Upper lobe of left lung (tissue), 6 donors: ENCODE measurements around the gene EIF4G3. TPM values are rescaled to one million over a fixed set of nuclear protein-coding genes. Genes with fewer than 3 reads are reported as not detected.

Experiments
- ATAC-seq, 2 donors: fragments of 200-7000 bp; cut with Tn5 transposase; one replicate each; pipeline ENCODE4 v1.9.1; 2022; ENCODE audit warnings: mild to moderate bottlenecking in 2 of 2, moderate library complexity in 2 of 2; ENCODE audit not compliant: low FRiP score in 2 of 2
- DNase-seq, 2 donors: peaks; one replicate each; pipeline ENCODE4 v3.0.0-alpha.2; 2019 to 2020
- H3K27ac ChIP-seq, 4 donors: fragments of 200-600 bp; sonication (generic); one replicate each; pipeline ENCODE4 v1.5.1; 2016 to 2019
- H3K27me3 ChIP-seq, 4 donors: fragments of 200-600 bp; sonication (generic); one replicate each; pipeline ENCODE4 v1.5.1; 2017 to 2019
- H3K36me3 ChIP-seq, 4 donors: fragments of 200-600 bp; sonication (generic); one replicate each; pipeline ENCODE4 v1.5.1; 2016 to 2019
- H3K4me1 ChIP-seq, 4 donors: fragments of 200-600 bp; sonication (generic); one replicate each; pipeline ENCODE4 v1.5.1; 2018 to 2019
- H3K4me3 ChIP-seq, 4 donors: fragments of 200-600 bp; sonication (generic); one replicate each; pipeline ENCODE4 v1.5.1; 2017 to 2019; ENCODE audit warnings: mild to moderate bottlenecking in 2 of 4, moderate library complexity in 1 of 4
- H3K9me3 ChIP-seq, 4 donors: fragments of 200-600 bp; sonication (generic); one replicate each; pipeline ENCODE4 v1.5.1; 2018 to 2019
- EP300 ChIP-seq, 4 donors: sonication (generic); formaldehyde crosslinking; IDR thresholded peaks; one replicate each; pipeline ENCODE4 v1.5.1; 2017; ENCODE audit warnings: antibody characterized with exemption in 4 of 4, control low read depth in 2 of 4
- POLR2A ChIP-seq, 4 donors: fragments of 450-650 bp; IDR thresholded peaks; one replicate each; pipeline ENCODE4 v1.5.1; 2016 to 2017; ENCODE audit warnings: antibody characterized with exemption in 4 of 4, mild to moderate bottlenecking in 2 of 4
- POLR2AphosphoS5 ChIP-seq, 2 donors: sonication (generic); formaldehyde crosslinking; IDR thresholded peaks; one replicate each; pipeline ENCODE4 v1.5.1; 2017; ENCODE audit warnings: antibody characterized with exemption in 2 of 2
- whole genome bisulfite sequencing, 2 donors: methylation state at CpG; one replicate each; pipeline ENCODE4 v1.1.5; 2017 to 2018; 5-methylcytosine and 5-hydroxymethylcytosine counted together
- total RNA-seq, 6 donors: library from RNA; depleted of rRNA in 4 of 6; stranded (reverse); fragments of >200 nt in 4 of 6; gene quantifications; one replicate each; pipeline versions ENCODE4 v1.1.0 to v1.2.1, GENCODE V29; 2016 to 2021
- TF ChIP-seq, protein P1 (sequence below), 6 experiments: fragments of 450-650 bp in 4 of 6; fragments of 200-600 bp in 2 of 6; sonication (generic) in 2 of 6; IDR thresholded peaks; one replicate each; pipeline ENCODE4 v1.5.1; 2016 to 2019; ENCODE audit warnings: antibody characterized with exemption in 6 of 6
- donor health status: DM: no; HTN: no; CAD: no; lungs with moderate emphysema.
- donor health status: DM: no; HTN: yes; CAD: no; lungs with severe emphysema.

Gene EIF4G3
- total RNA-seq, 6 donors from 2014 or later: 23.7 to 75.4 (median 38.3) TPM

GRCh38 chr1:21066356-21067012, 110.2 kb downstream of the EIF4G3 start:
- Histone ChIP-seq H3K4me3 (no peak overlapping the region), H3K4me1 (peaks cover 0 to 3% (median 0%) of the 10 kb centered on the region in 4 donors), H3K27ac (no peak overlapping the region), H3K36me3 (no peaks in the 10 kb centered on the region), H3K27me3 (no peaks in the 10 kb centered on the region), H3K9me3 (no peaks in the 10 kb centered on the region)
- TF ChIP-seq, protein P1, sequence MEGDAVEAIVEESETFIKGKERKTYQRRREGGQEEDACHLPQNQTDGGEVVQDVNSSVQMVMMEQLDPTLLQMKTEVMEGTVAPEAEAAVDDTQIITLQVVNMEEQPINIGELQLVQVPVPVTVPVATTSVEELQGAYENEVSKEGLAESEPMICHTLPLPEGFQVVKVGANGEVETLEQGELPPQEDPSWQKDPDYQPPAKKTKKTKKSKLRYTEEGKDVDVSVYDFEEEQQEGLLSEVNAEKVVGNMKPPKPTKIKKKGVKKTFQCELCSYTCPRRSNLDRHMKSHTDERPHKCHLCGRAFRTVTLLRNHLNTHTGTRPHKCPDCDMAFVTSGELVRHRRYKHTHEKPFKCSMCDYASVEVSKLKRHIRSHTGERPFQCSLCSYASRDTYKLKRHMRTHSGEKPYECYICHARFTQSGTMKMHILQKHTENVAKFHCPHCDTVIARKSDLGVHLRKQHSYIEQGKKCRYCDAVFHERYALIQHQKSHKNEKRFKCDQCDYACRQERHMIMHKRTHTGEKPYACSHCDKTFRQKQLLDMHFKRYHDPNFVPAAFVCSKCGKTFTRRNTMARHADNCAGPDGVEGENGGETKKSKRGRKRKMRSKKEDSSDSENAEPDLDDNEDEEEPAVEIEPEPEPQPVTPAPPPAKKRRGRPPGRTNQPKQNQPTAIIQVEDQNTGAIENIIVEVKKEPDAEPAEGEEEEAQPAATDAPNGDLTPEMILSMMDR (IDR thresholded peaks at IDR 0.05): no peak
- TF ChIP-seq POLR2AphosphoS5 (IDR thresholded peaks at IDR 0.05) (no peak), EP300 (IDR thresholded peaks at IDR 0.05) (no peak), POLR2A (IDR thresholded peaks at IDR 0.05) (no peak)
- DNase-seq: no peak
- 36 to 49% methylated on average over 3 of the region's 3 CpGs for WGBS, 2 donors
- no peak for ATAC-seq

GRCh38 chr1:21065851-21066250, 110.8 kb downstream of the EIF4G3 start:
- no peak overlapping the region for H3K27ac ChIP-seq
- H3K4me3 ChIP-seq: no peak overlapping the region
- 96 to 98% methylated on average over 2 of the region's 2 CpGs for WGBS, 2 donors
- no peak for DNase-seq
- H3K36me3 ChIP-seq: no peaks in the 10 kb centered on the region
- no peak for TF ChIP-seq POLR2AphosphoS5 (IDR thresholded peaks at IDR 0.05)
- TF ChIP-seq EP300 (IDR thresholded peaks at IDR 0.05): no peak
- TF ChIP-seq, protein P1 (IDR thresholded peaks at IDR 0.05): no peak
- TF ChIP-seq POLR2A (IDR thresholded peaks at IDR 0.05): no peak
- H3K4me1 ChIP-seq: peaks cover 0 to 3% (median 0%) of the 10 kb centered on the region in 4 donors
- no peaks in the 10 kb centered on the region for H3K27me3 ChIP-seq
- no peak for ATAC-seq
- no peaks in the 10 kb centered on the region for H3K9me3 ChIP-seq

DNA sequence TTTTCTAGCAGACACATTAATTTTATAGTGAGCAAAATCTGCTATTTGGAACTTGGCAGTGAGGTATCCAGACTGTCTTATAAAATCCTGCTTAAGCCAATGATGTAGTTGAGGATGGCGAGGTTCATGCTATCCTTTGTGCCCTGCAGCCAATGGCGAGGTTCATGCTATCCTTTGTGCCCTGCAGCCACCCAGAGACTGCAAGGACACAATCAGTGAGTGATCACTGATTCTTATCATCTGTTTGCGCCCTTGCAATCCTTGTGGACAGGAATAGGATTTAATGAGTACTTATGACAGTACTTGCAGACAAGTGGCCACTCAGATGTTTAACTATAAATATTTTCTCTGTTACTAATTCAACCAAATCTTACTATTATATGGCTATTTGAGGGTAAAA, 112.6 kb downstream of the EIF4G3 start:
- Histone ChIP-seq H3K4me3 (no peak overlapping the region), H3K9me3 (no peaks in the 10 kb centered on the region), H3K27ac (no peak overlapping the region), H3K36me3 (no peaks in the 10 kb centered on the region), H3K4me1 (peaks cover 0 to 3% (median 1%) of the 10 kb centered on the region in 4 donors), H3K27me3 (no peaks in the 10 kb centered on the region)
- 73 to 80% methylated on average over 3 of the region's 3 CpGs for WGBS, 2 donors
- DNase-seq (no peak), ATAC-seq (no peak)
- TF ChIP-seq EP300 (IDR thresholded peaks at IDR 0.05) (no peak), POLR2AphosphoS5 (IDR thresholded peaks at IDR 0.05) (no peak), POLR2A (IDR thresholded peaks at IDR 0.05) (no peak)
- TF ChIP-seq, protein P1 (IDR thresholded peaks at IDR 0.05): no peak

GRCh38 chr1:21060523-21060922, 116.2 kb downstream of the EIF4G3 start:
- ATAC-seq (no peak), DNase-seq (no peak)
- Histone ChIP-seq H3K27me3 (no peaks in the 10 kb centered on the region), H3K36me3 (no peaks in the 10 kb centered on the region), H3K4me3 (no peak overlapping the region), H3K9me3 (no peaks in the 10 kb centered on the region), H3K27ac (no peak overlapping the region), H3K4me1 (peaks cover 0 to 3% (median 1%) of the 10 kb centered on the region in 4 donors)
- 86 to 96% methylated on average over 5 of the region's 5 CpGs for WGBS, 2 donors
- TF ChIP-seq EP300 (IDR thresholded peaks at IDR 0.05) (no peak), POLR2AphosphoS5 (IDR thresholded peaks at IDR 0.05) (no peak), POLR2A (IDR thresholded peaks at IDR 0.05) (no peak)
- TF ChIP-seq, protein P1 (IDR thresholded peaks at IDR 0.05): no peak

DNA sequence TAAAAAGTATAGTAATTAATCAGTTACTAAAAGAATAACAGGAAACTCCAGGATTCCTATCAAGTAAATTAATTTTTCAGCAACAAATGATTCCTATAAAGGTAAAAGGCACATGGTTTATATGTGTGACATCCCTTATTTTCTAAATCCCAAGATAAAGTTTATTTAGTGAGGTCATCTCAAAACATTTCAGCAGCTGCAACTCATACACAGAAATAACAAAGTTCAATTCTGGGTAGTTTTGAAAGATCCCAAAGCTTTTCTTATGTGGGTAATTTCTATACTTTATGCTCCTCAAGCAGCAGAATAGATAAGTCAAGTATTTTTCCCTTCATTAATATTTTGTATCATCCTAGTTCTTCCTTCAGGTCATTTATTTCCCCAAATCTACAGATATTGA, 117.7 kb downstream of the EIF4G3 start:
- ATAC-seq: no peak
- no peaks in the 10 kb centered on the region for H3K27me3 ChIP-seq
- H3K4me3 ChIP-seq: no peak overlapping the region
- H3K9me3 ChIP-seq: no peaks in the 10 kb centered on the region
- peaks cover 0 to 3% (median 0%) of the 10 kb centered on the region in 4 donors for H3K4me1 ChIP-seq
- DNase-seq: no peak
- H3K36me3 ChIP-seq: no peaks in the 10 kb centered on the region
- no peak overlapping the region for H3K27ac ChIP-seq
- TF ChIP-seq EP300 (IDR thresholded peaks at IDR 0.05): no peak
- TF ChIP-seq, protein P1 (IDR thresholded peaks at IDR 0.05): no peak
- no peak for TF ChIP-seq POLR2A (IDR thresholded peaks at IDR 0.05)
- TF ChIP-seq POLR2AphosphoS5 (IDR thresholded peaks at IDR 0.05): no peak
